Breast epithelium (tissue), 4 donors: Measurements from ENCODE around the gene CTDSPL. TPM values are rescaled to one million over a fixed set of nuclear protein-coding genes. Genes with fewer than 3 reads are reported as not detected.

ENCODE experiments used
- DNase-seq, 2 donors: peaks; one replicate each; pipeline ENCODE4 v3.0.0-alpha.2; 2019; ENCODE audit warnings: low spot score in 2 of 2
- H3K27ac ChIP-seq, 2 donors: fragments of 200-600 bp; sonication (generic) in 1 of 2; one replicate each; pipeline ENCODE4 v1.5.1; 2016 to 2019; ENCODE audit warnings: mild to moderate bottlenecking in 1 of 2
- H3K27me3 ChIP-seq, 2 donors: fragments of 200-600 bp; sonication (generic) in 1 of 2; one replicate each; pipeline versions ENCODE4 v1.5.1 to v1.6.0; 2017 to 2019; ENCODE audit warnings: control low read depth in 1 of 2, mild to moderate bottlenecking in 1 of 2
- H3K36me3 ChIP-seq: fragments of 200-600 bp; one replicate; pipeline ENCODE4 v1.5.1; 2019
- H3K4me1 ChIP-seq, 2 donors: fragments of 200-600 bp; sonication (generic); one replicate each; pipeline ENCODE4 v1.5.1; 2016 to 2019; ENCODE audit warnings: control low read depth in 1 of 2
- H3K4me3 ChIP-seq, 3 donors: fragments of 200-600 bp; sonication (generic); 1 replicate in 2 of 3; 2 replicates in 1 of 3; pipeline ENCODE4 v1.5.1; 2016 to 2019; ENCODE audit warnings: mild to moderate bottlenecking in 3 of 3, moderate library complexity in 2 of 3
- H3K9me3 ChIP-seq, 2 donors: fragments of 200-600 bp; sonication (generic) in 1 of 2; one replicate each; pipeline ENCODE4 v1.5.1; 2016 to 2019; ENCODE audit warnings: control low read depth in 1 of 2
- CTCF ChIP-seq, 3 donors: fragments of 450-650 bp; IDR thresholded peaks; one replicate each; pipeline ENCODE4 v1.5.1; 2016 to 2017; ENCODE audit warnings: antibody characterized with exemption in 3 of 3, mild to moderate bottlenecking in 3 of 3, moderate library complexity in 3 of 3
- POLR2A ChIP-seq: fragments of 450-650 bp; IDR thresholded peaks from one replicate; pipeline ENCODE4 v1.6.1; 2016; ENCODE audit warnings: antibody characterized with exemption, mild to moderate bottlenecking, moderate library complexity
- POLR2AphosphoS5 ChIP-seq, 3 donors: sonication (generic); formaldehyde crosslinking; IDR thresholded peaks; one replicate each; pipeline ENCODE4 v1.6.1; 2017; ENCODE audit warnings: antibody characterized with exemption in 3 of 3
- intact Hi-C: fragments of 100-400 bp; cut with DNase I; formaldehyde crosslinking; loops from one replicate; pipeline ENCODE4 v1.15.1; 2023; ENCODE audit warnings: low total_unique reads
- total RNA-seq, 3 donors: library from RNA; depleted of rRNA; stranded (reverse); fragments of >200 nt; gene quantifications; one replicate each; pipeline ENCODE4 v1.1.0, GENCODE V29; 2016

CTDSPL gene
- total RNA-seq, 3 donors from 2014 or later: 40.0 to 80.8 (median 63.1) TPM

GRCh38 chr3:37907371-37907770 lies 45.7 kb downstream of the CTDSPL start:
- Histone ChIP-seq H3K4me3 (no peak overlapping the region), H3K27ac (no peak overlapping the region), H3K9me3 (no peaks in the 10 kb centered on the region), H3K36me3 (no peaks in the 10 kb centered on the region), H3K27me3 (no peaks in the 10 kb centered on the region), H3K4me1 (peaks cover 6 to 24% of the 10 kb centered on the region in 2 donors)
- intact Hi-C loops: no loop called here
- no peak for DNase-seq
- TF ChIP-seq CTCF (IDR thresholded peaks at IDR 0.05) (no peak), POLR2A (no peak), POLR2AphosphoS5 (IDR thresholded peaks at IDR 0.05) (no peak)

GRCh38 chr3:37907906-37908305 lies 46.2 kb downstream of the CTDSPL start:
- Histone ChIP-seq H3K27ac (no peak overlapping the region), H3K27me3 (no peaks in the 10 kb centered on the region), H3K36me3 (no peaks in the 10 kb centered on the region), H3K4me3 (no peak overlapping the region), H3K9me3 (no peaks in the 10 kb centered on the region), H3K4me1 (peaks cover 6 to 24% of the 10 kb centered on the region in 2 donors)
- TF ChIP-seq POLR2A (no peak), CTCF (IDR thresholded peaks at IDR 0.05) (no peak), POLR2AphosphoS5 (IDR thresholded peaks at IDR 0.05) (no peak)
- intact Hi-C loops: no loop called here
- DNase-seq: no peak

- peak overlapping the region in 1 of 2 donors; percentile 54 for H3K27ac ChIP-seq
These were observed 47.6 kb downstream of the CTDSPL start for GRCh38 chr3:37909067-37909911.

GRCh38 chr3:37910671-37911400 lies 49.2 kb downstream of the CTDSPL start:
- Histone ChIP-seq H3K4me3 (no peak overlapping the region), H3K27ac (no peak overlapping the region), H3K36me3 (no peaks in the 10 kb centered on the region), H3K9me3 (no peaks in the 10 kb centered on the region), H3K4me1 (peaks cover 6 to 24% of the 10 kb centered on the region in 2 donors), H3K27me3 (no peaks in the 10 kb centered on the region)
- no peak for DNase-seq
- intact Hi-C loops: no loop called here
- no peak for TF ChIP-seq CTCF (IDR thresholded peaks at IDR 0.05)
- no peak for TF ChIP-seq POLR2AphosphoS5 (IDR thresholded peaks at IDR 0.05)
- TF ChIP-seq POLR2A: no peak

More at GRCh38 chr3:37909067-37909911, 47.6 kb downstream of the CTDSPL start:
- Histone ChIP-seq H3K36me3 (no peaks in the 10 kb centered on the region), H3K27me3 (no peaks in the 10 kb centered on the region), H3K4me1 (peaks cover 6 to 24% of the 10 kb centered on the region in 2 donors), H3K4me3 (no peak overlapping the region), H3K9me3 (no peaks in the 10 kb centered on the region)
- intact Hi-C loops: no loop called here
- no peak for DNase-seq
- no peak for TF ChIP-seq POLR2A
- TF ChIP-seq CTCF (IDR thresholded peaks at IDR 0.05): no peak
- no peak for TF ChIP-seq POLR2AphosphoS5 (IDR thresholded peaks at IDR 0.05)
